ENCODE measurements around the gene PSMG1.

GRCh38 chr21:39168800-39169199 is 14.5 kb downstream of the PSMG1 start:
- TF ChIP-seq, protein P1, sequence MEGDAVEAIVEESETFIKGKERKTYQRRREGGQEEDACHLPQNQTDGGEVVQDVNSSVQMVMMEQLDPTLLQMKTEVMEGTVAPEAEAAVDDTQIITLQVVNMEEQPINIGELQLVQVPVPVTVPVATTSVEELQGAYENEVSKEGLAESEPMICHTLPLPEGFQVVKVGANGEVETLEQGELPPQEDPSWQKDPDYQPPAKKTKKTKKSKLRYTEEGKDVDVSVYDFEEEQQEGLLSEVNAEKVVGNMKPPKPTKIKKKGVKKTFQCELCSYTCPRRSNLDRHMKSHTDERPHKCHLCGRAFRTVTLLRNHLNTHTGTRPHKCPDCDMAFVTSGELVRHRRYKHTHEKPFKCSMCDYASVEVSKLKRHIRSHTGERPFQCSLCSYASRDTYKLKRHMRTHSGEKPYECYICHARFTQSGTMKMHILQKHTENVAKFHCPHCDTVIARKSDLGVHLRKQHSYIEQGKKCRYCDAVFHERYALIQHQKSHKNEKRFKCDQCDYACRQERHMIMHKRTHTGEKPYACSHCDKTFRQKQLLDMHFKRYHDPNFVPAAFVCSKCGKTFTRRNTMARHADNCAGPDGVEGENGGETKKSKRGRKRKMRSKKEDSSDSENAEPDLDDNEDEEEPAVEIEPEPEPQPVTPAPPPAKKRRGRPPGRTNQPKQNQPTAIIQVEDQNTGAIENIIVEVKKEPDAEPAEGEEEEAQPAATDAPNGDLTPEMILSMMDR (IDR thresholded peaks at IDR 0.05 in 4 of 5, conservative IDR thresholded peaks at IDR 0.05 in 1 of 5): no peak
- TF ChIP-seq POLR2A (IDR thresholded peaks at IDR 0.05): no peak
